Heart right ventricle (tissue), 16 donors: Measurements from ENCODE around the gene DNASE2B. TPM values are rescaled to one million over a fixed set of nuclear protein-coding genes. Genes with fewer than 3 reads are reported as not detected.
A peak's percentile ranks its signal among the peaks of the same experiment; 100 is the strongest.

Source experiments
- ATAC-seq, 8 donors: fragments of 200-7000 bp; cut with Tn5 transposase; one replicate each; pipeline ENCODE4 v1.9.1; 2020; ENCODE audit warnings: mild to moderate bottlenecking in 8 of 8, moderate library complexity in 8 of 8, moderate number of reproducible peaks in 1 of 8
- DNase-seq, 2 donors: peaks; one replicate each; pipeline ENCODE4 v3.0.0-alpha.2; 2020
- H3K27ac ChIP-seq, 10 donors: fragments of 200-600 bp; sonication (generic) in 2 of 10; one replicate each; pipeline versions ENCODE4 v1.5.0 to v1.8.0; 2020 to 2022; ENCODE audit warnings: mild to moderate bottlenecking in 3 of 10
- H3K27me3 ChIP-seq, 7 donors: fragments of 200-600 bp; one replicate each; pipeline ENCODE4 v1.8.0; 2021 to 2022; ENCODE audit warnings: mild to moderate bottlenecking in 2 of 7
- H3K36me3 ChIP-seq, 9 donors: fragments of 200-600 bp; sonication (generic) in 1 of 9; one replicate each; pipeline versions ENCODE4 v1.5.0 to v1.8.0; 2020 to 2022; ENCODE audit warnings: mild to moderate bottlenecking in 2 of 9
- H3K4me1 ChIP-seq, 9 donors: fragments of 200-600 bp; sonication (generic) in 1 of 9; one replicate each; pipeline versions ENCODE4 v1.5.0 to v1.8.0; 2020 to 2022; ENCODE audit warnings: mild to moderate bottlenecking in 4 of 9
- H3K4me3 ChIP-seq, 10 donors: fragments of 200-600 bp; sonication (generic) in 2 of 10; one replicate each; pipeline versions ENCODE4 v1.5.0 to v1.8.0; 2020 to 2022; ENCODE audit warnings: mild to moderate bottlenecking in 7 of 10, moderate library complexity in 2 of 10
- H3K9me3 ChIP-seq, 11 donors: fragments of 200-600 bp in 10 of 11; sonication (generic) in 2 of 11; one replicate each; pipeline versions ENCODE4 v1.5.0 to v1.8.0; 2013 to 2022; ENCODE audit warnings: mild to moderate bottlenecking in 2 of 11, control low read depth in 1 of 11, moderate library complexity in 1 of 11
- WGBS, 2 donors: extraction: QIAGEN DNeasy Blood & Tissue Kit; methylation state at CpG; one replicate each; pipeline ENCODE4 v1.1.7; 2013; ENCODE audit warnings: inconsistent platforms in 1 of 2; 5-methylcytosine and 5-hydroxymethylcytosine counted together
- intact Hi-C, 10 donors: fragments of 100-400 bp; cut with DNase I; formaldehyde crosslinking; loops; one replicate each; pipeline versions ENCODE4 v1.11.1 to v1.14.2; 2022
- polyA plus RNA-seq, 2 donors: library from polyadenylated mRNA; stranded (reverse); fragments of 200-250 nt; gene quantifications; one replicate each; pipeline ENCODE4 v1.2.3, GENCODE V29; 2013
- total RNA-seq, 10 donors: library from RNA; stranded (reverse); fragmentation: NEBNext Ultra II Directional in 3 of 10; extraction: Animal tissue kit (Norgen Biotek cat#: 25700) in 3 of 10; gene quantifications; one replicate each; pipeline versions ENCODE4 v1.2.1 to v1.2.4, GENCODE V29; 2021 to 2023
- TF ChIP-seq, protein P1 (sequence below), 9 donors: fragments of 200-600 bp; sonication (generic) in 2 of 9; IDR thresholded peaks; one replicate each; pipeline versions ENCODE4 v1.5.0 to v1.8.0; 2021 to 2022; ENCODE audit warnings: antibody characterized with exemption in 9 of 9, mild to moderate bottlenecking in 5 of 9, moderate library complexity in 1 of 9
- donor health status: Arrhythmogenic right ventricular cardiomyopathy.
- donor health status: ischemic (EF 13 %, LVEDD 7.1; RV severe dilation, severe dysfunction).
- donor health status: healthy with polysubstance abuse.
- donor health status: DM: no; HTN: yes; CAD: no.
- donor health status: DM: no; HTN: no; CAD: no.
- donor health status: ischemic (EF 25% LVEDD 6.9; RV normal size, moderate dysfunction).
- donor health status: ischemic (EF 25% LVEDD 5.7; RV mildly dilated, moderate dysfunction).
- donor health status: healthy.
- donor health status: DM: yes; HTN: yes; CAD: no.
- donor health status: Ischemic cardiomyopathy.
- donor health status: ischemic (EF 35%, LVEDD 5.7; RV mildly dilated, moderate dysfunction).
- donor health status: nonischemic (EF 11% LVEDD 7.7; RV severe dilation, severe dysfunction).
- donor health status: DM: yes; HTN: yes; CAD: no.
- donor health status: PGD.
- donor health status: ischemic (EF 29% LVEDD 5.4; RV normal size, mild dysfunction).
- donor health status: nonischemic (EF 23%, LVEDD 6.1; RV moderate dilation, normal function).

DNASE2B gene
- total and polyA plus RNA-seq, 12 donors: 0.20 TPM; not detected in 11

DNA sequence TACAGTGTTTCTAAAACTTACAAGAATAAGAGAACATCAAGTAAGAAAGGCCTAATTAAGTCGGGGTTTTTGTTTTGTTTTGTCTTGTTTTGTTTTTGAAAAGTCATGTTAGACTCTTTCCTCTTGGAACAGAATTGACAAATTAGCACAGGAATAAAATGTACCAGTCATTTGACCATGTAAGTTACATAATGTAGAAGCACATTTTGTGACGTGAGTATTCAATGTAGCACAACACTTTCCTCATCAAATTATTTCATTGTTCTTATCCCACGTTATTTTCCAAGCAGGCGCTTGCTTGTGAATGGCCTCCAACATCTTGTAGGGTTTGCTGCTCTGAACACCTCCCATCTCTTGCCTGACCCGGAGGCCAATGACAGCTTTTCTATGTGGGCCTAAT, 34.7 kb upstream of the DNASE2B start:
- H3K4me3 ChIP-seq: no peak overlapping the region
- intact Hi-C loops: no loop called here
- WGBS, 2 donors: 82 to 89% methylated on average over 5 of the region's 5 CpGs
- TF ChIP-seq, protein P1, sequence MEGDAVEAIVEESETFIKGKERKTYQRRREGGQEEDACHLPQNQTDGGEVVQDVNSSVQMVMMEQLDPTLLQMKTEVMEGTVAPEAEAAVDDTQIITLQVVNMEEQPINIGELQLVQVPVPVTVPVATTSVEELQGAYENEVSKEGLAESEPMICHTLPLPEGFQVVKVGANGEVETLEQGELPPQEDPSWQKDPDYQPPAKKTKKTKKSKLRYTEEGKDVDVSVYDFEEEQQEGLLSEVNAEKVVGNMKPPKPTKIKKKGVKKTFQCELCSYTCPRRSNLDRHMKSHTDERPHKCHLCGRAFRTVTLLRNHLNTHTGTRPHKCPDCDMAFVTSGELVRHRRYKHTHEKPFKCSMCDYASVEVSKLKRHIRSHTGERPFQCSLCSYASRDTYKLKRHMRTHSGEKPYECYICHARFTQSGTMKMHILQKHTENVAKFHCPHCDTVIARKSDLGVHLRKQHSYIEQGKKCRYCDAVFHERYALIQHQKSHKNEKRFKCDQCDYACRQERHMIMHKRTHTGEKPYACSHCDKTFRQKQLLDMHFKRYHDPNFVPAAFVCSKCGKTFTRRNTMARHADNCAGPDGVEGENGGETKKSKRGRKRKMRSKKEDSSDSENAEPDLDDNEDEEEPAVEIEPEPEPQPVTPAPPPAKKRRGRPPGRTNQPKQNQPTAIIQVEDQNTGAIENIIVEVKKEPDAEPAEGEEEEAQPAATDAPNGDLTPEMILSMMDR (IDR thresholded peaks at IDR 0.05): no peak
- H3K4me1 ChIP-seq: peaks cover 0 to 19% (median 0%) of the 10 kb centered on the region in 9 donors
- no peaks in the 10 kb centered on the region for H3K9me3 ChIP-seq
- H3K36me3 ChIP-seq: no peaks in the 10 kb centered on the region
- H3K27me3 ChIP-seq: no peaks in the 10 kb centered on the region
- no peak overlapping the region for H3K27ac ChIP-seq
- DNase-seq (no peak), ATAC-seq (no peak)

DNA sequence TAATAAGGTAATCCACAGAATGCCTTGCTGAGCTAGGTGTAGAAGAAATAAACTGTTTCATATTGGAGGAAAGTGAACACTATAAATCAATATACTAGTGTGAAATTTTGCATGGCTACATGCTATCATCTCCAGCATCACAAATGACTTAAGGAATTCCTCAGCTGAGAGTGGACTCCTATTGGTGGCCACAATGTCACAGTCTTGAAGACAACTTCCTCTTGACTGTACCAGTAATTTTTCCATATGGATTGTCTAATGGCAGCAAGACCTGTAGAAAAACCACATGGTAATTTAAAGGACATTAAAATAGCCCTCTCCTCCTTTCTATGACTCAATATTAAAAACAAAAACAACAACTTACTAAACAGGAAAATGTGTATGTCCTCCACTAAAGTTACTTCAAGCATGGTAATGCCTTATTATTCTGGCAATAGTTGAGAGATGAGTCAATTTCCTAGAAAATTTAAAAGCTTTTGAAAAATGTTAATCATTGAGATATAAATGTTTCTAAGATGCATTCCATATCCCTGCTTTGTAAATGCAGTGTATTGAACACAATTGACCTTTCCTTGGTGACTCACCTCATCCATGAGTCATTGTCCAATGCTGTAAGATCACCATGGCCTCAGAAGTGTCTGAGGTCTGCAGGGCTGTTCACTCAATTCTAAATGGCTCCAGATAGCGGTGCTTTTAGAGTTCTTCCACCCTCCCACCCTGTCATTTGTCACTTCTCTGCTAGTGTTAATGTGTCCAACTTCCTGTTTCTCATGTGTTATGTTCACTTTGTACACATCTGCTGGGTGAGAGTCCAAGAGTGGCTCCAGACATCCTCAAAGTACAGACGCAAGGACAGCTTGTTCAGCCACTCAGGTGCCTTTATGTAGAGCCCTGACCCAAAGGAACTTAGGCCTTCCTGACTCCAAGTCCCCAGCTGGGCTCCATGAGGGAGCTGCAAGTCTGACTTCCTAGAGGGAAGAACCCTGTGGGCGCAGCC, 32.8 kb upstream of the DNASE2B start:
- Histone ChIP-seq H3K9me3 (no peaks in the 10 kb centered on the region), H3K27me3 (no peaks in the 10 kb centered on the region), H3K4me1 (peaks cover 0 to 19% (median 0%) of the 10 kb centered on the region in 9 donors), H3K27ac (peak overlapping the region in 2 of 10 donors; percentile 55 to 58), H3K36me3 (no peaks in the 10 kb centered on the region), H3K4me3 (no peak overlapping the region)
- WGBS, 2 donors: 52 to 54% methylated on average over 3 of the region's 3 CpGs
- intact Hi-C loops: no loop called here
- TF ChIP-seq, protein P1 (IDR thresholded peaks at IDR 0.05): no peak
- DNase-seq (no peak), ATAC-seq (peak in 3 of 8 donors; percentile 54 to 86 (median 61))

DNA sequence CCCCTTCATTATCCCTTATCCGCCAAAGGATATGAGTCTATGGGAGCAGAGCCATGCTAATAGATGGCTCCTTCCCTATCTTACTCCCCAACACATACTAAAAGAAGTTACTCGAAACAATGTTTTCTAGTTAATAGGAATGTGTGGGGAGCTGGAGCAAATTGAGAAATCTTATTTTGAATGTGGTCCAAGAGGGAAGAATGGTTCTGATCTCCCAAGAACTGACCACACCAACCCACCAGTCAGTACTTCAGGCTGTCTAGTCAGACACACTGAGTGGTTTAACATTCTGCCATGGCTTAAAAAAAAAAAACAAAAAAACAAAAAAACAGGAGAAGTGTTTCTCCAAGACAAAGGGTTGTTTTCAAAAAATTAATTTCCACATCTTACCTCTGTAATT, 31.5 kb upstream of the DNASE2B start:
- Histone ChIP-seq H3K36me3 (no peaks in the 10 kb centered on the region), H3K4me3 (no peak overlapping the region), H3K27me3 (no peaks in the 10 kb centered on the region), H3K9me3 (no peaks in the 10 kb centered on the region), H3K27ac (no peak overlapping the region), H3K4me1 (peaks cover 0 to 19% (median 0%) of the 10 kb centered on the region in 9 donors)
- ATAC-seq: no peak
- TF ChIP-seq, protein P1 (IDR thresholded peaks at IDR 0.05): no peak
- WGBS, 2 donors: 82 to 93% methylated on average over 2 of the region's 2 CpGs
- intact Hi-C loops: no loop called here
- DNase-seq: no peak

DNA sequence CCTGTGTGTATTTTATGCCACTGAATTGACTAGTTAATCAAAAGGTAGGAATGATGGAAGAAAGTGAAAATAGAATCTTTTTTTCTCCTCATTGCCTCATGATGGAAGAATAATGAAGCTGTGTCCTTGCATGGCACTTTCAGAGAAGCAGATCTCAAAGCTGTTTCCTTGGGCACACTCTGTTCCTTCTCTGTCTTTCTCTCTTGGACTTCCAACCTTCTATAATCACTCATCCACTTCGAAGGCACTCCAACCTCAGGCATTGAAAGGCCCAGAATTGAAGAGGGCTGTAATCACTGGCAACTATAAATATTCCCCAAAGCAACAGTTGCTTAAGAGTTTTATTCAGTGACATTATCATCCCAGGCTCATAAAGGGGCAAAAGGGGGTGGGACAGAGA, 31.1 kb upstream of the DNASE2B start:
- ATAC-seq (peak in 1 of 8 donors; percentile 30), DNase-seq (no peak)
- Histone ChIP-seq H3K4me1 (peaks cover 0 to 19% (median 0%) of the 10 kb centered on the region in 9 donors), H3K27me3 (no peaks in the 10 kb centered on the region), H3K9me3 (no peaks in the 10 kb centered on the region), H3K36me3 (no peaks in the 10 kb centered on the region), H3K4me3 (no peak overlapping the region), H3K27ac (no peak overlapping the region)
- TF ChIP-seq, protein P1 (IDR thresholded peaks at IDR 0.05): no peak
- intact Hi-C loops: no loop called here
- 31 to 58% methylated on average over 1 of the region's 1 CpG for WGBS, 2 donors
